SKM-1 (cell line): Measurements from ENCODE around the gene NELFCD.
"Not testable (repeated sequence)": the region's sequence is repeated elsewhere in the genome, so short reads cannot be mapped to it uniquely, and the experiment has no call there.

Experiments used
- DNase-seq: peaks from one replicate; lab custom pipeline; 2025; ENCODE audit not compliant: unreplicated experiment; lab: John Stamatoyannopoulos, UW

The NELFCD gene

GRCh38 chr20:58971429-58971828, 9.6 kb upstream of the NELFCD start:
- DNase-seq, result no peak

- DNase-seq, result no peak
Observed at GRCh38 chr20:58973179-58973578, 7.9 kb upstream of the NELFCD start.

GRCh38 chr20:58973866-58974265, 7.2 kb upstream of the NELFCD start:
- no peak for DNase-seq

- DNase-seq, result no peak
Observed at GRCh38 chr20:58975353-58975752, 5.7 kb upstream of the NELFCD start.

- no peak for DNase-seq
Observed at GRCh38 chr20:58976061-58976730, 4.9 kb upstream of the NELFCD start.

- no peak for DNase-seq
Observed at GRCh38 chr20:58978351-58979190, 2.5 kb upstream of the NELFCD start.

- DNase-seq, result no peak
Observed at GRCh38 chr20:58981628-58982364, 740 bp downstream of the NELFCD start.

GRCh38 chr20:58982406-58983114, 1.5 kb downstream of the NELFCD start:
- no peak for DNase-seq

- not testable (repeated sequence) for DNase-seq
Observed at GRCh38 chr20:58983115-58983468, 2.0 kb downstream of the NELFCD start.

- DNase-seq, result no peak
Observed at GRCh38 chr20:58984691-58985090, 3.6 kb downstream of the NELFCD start.

- no peak for DNase-seq
Observed at GRCh38 chr20:58985656-58986055, 4.6 kb downstream of the NELFCD start.

- DNase-seq, result no peak
Observed at GRCh38 chr20:58986286-58986967, 5.4 kb downstream of the NELFCD start.

- no peak for DNase-seq
Observed at GRCh38 chr20:58986968-58987517, 6.0 kb downstream of the NELFCD start.

- no peak for DNase-seq
Observed at GRCh38 chr20:58987790-58988564, 6.9 kb downstream of the NELFCD start.

- no peak for DNase-seq
Observed at GRCh38 chr20:58988565-58988882, 7.5 kb downstream of the NELFCD start.

- no peak for DNase-seq
Observed at GRCh38 chr20:58989196-58989595, 8.1 kb downstream of the NELFCD start.

- DNase-seq, result no peak
Observed at GRCh38 chr20:58990651-58991445, 9.8 kb downstream of the NELFCD start.

- DNase-seq, result no peak
Observed at GRCh38 chr20:58991715-58992114, 10.7 kb downstream of the NELFCD start.

GRCh38 chr20:58992911-58993310, 11.9 kb downstream of the NELFCD start:
- DNase-seq, result no peak
